HG03342 (cell line): ENCODE data around the gene HES7.
A peak's percentile ranks its signal among the peaks of the same experiment; 100 is the strongest.
"Not testable (repeated sequence)": the region's sequence is repeated elsewhere in the genome, so short reads cannot be mapped to it uniquely, and the experiment has no call there.

ENCODE experiments used
- ATAC-seq: cut with Tn5 transposase; IDR thresholded peaks from one replicate; pipeline ENCODE4 v1.9.1; 2021; ENCODE audit warnings: mild to moderate bottlenecking, moderate library complexity; ENCODE audit not compliant: unreplicated experiment

The HES7 gene

GRCh38 chr17:8105957-8106398, 17.9 kb downstream of the HES7 start:
- no peak for ATAC-seq

DNA sequence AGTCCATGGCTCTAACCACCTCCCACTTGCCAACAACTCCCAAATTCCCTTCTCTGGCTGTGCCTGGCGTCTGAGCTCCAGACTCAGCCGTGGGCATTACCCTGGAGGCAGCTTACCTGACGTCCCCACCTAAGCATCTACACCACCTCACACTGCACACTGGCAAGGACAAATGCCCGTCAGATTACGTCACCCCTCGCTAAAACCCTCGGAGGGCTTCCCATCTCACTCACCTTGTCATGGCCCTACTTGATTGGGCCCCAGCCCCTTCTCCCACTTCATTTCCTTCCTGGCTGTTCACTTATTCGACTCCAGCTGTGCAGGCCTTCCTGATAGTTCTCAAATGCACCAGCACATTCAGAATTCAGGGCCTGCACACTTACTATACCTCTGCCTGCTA, 19.0 kb downstream of the HES7 start:
- ATAC-seq: no peak

- no peak for ATAC-seq
These were observed 20.4 kb downstream of the HES7 start for GRCh38 chr17:8103549-8103948.

DNA sequence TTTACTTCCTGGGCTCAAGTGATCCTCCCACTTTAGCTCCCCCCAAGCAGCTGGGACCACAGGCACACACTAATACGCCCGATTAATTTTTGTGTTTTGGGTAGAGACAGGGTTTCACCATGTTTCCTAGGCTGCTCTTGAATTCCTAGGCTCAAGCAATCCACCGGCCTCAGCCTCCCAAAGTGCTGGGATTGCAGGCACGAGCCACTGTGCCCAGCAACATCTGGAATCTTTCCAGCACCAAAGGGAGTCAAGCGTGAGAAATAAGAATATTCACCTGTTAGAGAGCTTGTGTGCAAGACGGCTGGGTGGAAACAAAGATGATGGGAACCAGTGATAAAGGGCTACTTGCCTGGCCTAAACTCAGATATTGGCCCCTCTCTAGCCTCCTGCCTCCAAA, 22.2 kb downstream of the HES7 start:
- no peak for ATAC-seq

DNA sequence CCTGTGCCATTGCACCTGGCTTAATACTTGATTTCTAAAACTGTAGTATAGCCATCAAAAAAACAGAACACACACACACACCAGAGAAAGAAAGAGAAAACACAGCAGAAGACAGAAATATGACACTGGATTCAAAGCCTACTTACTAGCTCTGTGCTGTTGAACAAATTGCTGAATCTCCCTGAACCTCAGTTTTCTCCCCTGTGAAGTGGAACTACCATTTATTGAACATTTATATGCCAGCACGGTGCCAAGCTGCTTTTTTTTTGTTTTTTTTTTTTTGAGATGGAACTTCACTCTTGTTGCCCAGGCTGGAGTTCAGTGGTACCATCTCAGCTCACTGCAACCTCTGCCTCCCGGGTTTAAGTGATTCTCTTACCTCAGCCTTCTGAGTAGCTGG, 23.1 kb downstream of the HES7 start:
- no peak for ATAC-seq

DNA sequence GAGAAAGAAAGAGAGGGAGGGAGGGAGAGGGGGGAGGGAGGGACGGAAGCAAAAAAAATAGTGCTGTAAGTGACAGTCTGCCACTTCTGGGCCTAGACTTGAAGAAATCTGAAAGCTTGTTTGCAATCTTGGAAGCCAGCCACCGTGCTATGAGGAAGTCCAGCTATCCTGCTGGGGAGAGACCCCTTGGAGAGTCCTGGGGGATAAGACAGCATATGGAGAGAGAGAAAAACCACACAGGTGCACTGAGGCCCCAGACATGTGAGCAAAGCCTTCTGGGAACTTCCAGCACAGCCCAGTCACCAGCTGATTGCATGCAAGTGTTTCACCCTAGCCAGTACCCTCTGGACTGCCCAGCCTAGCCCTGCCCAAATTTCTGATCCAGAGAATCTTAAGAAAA, 23.8 kb downstream of the HES7 start:
- no peak for ATAC-seq

DNA sequence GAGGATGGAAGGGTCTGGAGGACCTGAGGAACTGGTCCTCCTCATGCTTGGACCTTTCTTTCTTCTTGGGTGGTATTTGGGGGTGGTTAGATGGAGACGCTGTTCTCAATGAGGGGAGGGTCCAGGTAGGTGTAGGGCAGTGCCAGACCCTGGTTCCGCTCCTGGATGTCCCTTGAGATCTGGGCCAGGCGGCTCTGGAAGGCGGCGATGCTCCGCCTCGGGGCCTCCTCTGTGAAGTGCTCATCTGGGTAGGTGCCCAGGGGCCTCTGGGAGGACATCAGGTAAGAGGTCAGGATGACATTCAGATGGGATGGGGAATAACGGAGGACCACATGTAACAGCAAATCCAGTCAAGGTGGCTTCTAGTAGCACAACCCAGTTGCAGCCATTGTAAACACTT, 27.4 kb downstream of the HES7 start:
- no peak for ATAC-seq

DNA sequence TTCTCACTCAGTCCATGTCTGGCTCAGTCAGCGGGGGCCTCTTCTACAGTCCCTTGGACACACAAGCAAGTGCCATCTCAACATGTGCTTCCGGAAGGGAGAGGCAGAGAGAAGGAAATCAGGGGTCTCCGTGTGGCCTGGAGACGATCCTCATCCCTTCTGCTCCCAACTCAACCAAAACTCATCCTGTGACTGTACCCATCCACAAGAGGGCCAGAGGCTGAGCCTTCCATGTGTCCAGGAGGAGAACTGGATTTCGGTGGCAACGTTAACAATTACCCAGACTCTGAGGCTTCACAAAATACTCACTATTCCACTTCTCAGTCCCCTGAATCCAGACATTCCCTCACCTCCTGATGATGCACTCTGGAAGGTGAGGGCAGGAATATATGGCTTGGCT, 28.5 kb downstream of the HES7 start:
- ATAC-seq: no peak

DNA sequence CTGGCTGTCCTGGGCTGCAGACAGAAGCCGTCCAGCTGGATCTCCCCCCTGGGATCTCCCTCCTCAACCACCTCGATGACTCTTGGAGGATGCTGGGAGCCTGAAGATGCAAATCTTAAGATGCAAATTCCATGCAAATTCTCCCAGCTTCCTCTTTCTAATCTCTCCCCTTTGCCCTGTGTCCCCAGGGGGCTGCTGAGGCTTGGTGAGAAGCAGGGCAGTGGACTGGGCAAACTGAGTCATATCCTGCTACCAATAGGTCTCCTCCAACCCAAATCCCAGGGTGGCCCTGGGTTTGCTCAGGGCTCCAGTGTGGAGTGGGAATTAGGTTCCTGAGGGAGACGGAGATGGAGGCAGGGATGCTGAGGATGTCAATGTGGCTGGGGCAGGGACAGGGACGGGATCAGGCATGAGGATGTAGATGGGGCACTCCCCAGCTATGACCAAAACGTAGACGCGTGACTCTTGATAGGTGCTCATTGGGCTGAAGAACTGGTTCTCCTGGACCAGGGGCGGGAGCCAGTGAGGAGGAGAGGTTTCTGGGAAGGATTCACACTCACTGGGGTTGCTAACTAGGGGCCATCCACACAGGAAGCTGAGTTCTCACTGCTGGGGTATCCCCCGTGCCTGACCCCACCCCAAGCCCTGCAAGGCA, 32.7 kb downstream of the HES7 start:
- ATAC-seq: peak; percentile 60

DNA sequence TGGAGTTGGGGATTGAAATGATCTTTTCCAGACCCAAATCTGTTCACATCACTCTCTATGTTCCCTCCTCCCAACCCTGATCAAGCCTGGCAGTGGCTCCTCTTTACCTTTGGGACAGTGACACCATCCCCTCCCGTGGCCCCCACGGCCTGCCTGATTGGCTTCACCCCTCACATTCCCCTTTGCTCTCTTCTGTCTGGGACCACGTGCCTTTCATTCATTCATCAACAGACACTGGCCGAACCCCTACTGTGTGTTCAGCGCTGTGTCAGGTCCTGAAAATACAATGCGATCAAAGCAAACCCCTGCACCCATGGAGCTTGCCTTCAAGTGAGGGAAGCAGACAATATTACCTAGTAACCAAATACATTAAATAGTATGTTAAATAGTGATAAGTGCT, 34.2 kb downstream of the HES7 start:
- ATAC-seq: no peak

GRCh38 chr17:8087952-8088230, 36.0 kb downstream of the HES7 start:
- no peak for ATAC-seq

GRCh38 chr17:8087075-8087951, 36.6 kb downstream of the HES7 start, which contains the start of gene ALOX12B:
Gene ALOX12B, minus strand, starts transcription at chr17:8087716. Its CDS starts 274 bp downstream, at chr17:8087442.
- ATAC-seq: no peak

GRCh38 chr17:8084250-8084649, 39.7 kb downstream of the HES7 start:
- no peak for ATAC-seq

DNA sequence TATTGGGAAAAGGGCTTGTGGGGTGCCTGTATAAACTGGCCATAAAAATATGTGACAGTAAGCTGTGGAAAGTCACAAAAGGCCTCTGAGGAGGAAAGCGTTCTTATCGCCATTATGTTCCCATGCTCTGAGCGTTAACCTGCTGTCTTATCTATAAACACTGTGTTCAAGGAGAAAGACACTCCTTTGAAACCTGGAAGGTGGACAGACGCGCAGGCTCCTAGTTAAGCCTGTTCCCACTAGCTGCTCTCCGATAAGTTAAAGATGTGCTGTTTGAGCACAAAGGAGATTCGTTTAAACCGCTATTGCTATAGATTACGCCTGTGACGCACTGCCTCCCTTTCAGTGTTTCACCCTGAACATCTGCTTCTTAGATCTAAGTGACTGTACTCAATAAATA, 41.6 kb downstream of the HES7 start:
- no peak for ATAC-seq

DNA sequence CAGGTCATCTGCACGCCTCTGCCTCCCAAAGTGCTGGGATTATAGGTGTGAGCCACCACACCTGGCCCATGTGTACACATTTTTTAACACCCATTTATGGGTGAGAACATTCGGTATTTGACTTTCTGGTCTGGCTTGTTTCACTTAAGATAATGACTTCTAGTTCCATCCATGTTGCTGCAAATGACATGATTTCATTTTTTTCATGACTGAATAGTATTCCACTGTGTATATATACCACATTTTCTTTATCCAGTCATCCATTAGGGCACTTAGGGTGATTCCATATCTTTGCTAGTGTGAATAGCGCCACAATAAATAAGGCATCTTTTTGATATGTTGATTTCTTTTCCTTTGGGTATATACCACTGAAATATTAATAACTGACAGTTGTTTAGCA, 42.0 kb downstream of the HES7 start:
- ATAC-seq: no peak

DNA sequence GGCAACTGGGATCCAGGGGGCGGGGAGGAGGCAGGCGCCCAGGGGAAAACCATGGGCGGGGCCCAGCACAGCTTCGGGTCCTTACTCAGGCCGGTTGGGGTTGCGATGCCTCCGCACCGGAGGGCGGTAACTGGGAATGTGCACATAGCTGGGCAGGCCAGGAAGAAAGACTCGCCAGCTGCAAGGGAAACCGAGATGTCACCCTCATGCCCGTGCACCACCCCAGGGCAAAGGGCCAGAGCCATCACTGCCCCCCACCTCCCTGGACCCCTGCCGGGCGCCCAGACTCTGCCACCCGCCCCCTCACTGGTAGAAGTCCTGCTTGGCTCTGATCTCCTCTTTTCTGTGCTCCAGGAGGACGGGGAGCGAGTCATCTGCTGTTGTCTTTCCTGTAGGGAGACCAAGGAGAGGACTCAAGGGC, 43.1 kb downstream of the HES7 start:
- no peak for ATAC-seq

DNA sequence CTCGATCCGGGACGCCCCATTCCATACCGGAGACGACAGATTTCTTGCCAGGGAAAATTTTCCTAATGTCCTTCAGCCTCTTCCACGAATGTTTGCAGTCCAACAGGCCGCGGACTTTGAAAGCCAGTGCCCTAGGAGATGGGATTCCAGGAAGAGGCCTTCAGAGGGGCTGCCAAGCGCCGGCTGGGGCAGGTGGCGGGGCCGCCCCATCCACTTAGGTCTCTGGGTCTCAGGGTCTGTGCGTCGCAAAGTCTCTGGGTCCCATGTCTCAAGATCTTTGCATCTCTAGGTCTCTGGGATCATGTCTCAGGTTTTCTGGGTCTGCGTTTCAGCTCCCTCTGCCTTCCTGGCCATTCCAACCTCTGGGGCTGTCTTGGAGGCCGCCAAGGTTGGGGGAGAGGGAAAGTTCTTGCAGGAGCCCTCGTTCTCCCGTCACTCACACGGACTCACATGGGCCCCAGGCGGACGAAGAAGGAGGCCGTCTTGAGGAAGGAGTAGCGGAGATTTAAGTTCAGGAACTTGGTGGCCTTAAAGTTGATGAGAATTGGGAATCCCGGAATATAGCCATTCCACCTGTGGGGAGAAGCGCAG, 43.6 kb downstream of the HES7 start:
- ATAC-seq: no peak

- peak; percentile 69 for ATAC-seq
These were observed 44.4 kb downstream of the HES7 start for GRCh38 chr17:8079291-8080207.

DNA sequence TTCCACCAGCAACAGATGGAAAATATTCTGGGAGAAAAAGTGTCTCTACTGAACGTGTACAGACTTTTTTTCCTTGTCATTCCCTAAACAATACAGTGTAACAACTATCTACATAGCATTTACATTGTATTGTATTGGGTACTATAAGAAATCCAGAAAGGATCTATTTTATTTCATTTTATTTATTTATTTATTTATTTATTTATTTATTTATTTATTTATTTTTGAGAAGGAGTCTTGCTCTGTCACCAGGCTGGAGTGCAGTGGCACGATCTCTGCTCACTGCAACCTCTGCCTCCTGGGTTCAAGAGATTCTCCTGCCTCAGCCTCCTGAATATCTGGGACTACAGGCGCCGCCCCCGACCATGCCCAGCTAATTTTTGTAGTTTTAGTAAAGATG, 46.0 kb downstream of the HES7 start:
- ATAC-seq: not testable (repeated sequence)

GRCh38 chr17:8076502-8077266, 47.2 kb downstream of the HES7 start:
- ATAC-seq: no peak
